HCT116 (cell line): ENCODE measurements around the gene TCP11L2. TPM values are rescaled to one million over a fixed set of nuclear protein-coding genes. Genes with fewer than 3 reads are reported as not detected.

Source experiments
- ATAC-seq: fragments of 200-7000 bp; cut with Tn5 transposase; 2 replicates; pipeline ENCODE4 v1.9.1; 2020; ENCODE audit warnings: mild to moderate bottlenecking, moderate library complexity
- BruUV-seq: library from RNA; stranded (reverse); fragments of 400-500 nt; replicated peaks from 2 replicates; lab custom pipeline; 2021; lab: Mats Ljungman, UMichigan
- CTCF ChIA-PET: fragments of 300-600 bp; sonication (Branson Sonifier 250); formaldehyde crosslinking; loops from one replicate; lab custom pipeline; 2021; ENCODE audit warnings: antibody characterized with exemption; lab: Charles Lee
- POLR2A ChIA-PET: fragments of 300-600, 350-600 bp; sonication (Branson Sonifier 250); formaldehyde crosslinking; loops from one replicate; lab custom pipeline; 2021; ENCODE audit warnings: antibody characterized with exemption; lab: Charles Lee
- RAD21 ChIA-PET, 2 experiments: fragments of 300-600 bp; sonication (Branson Sonifier 250); formaldehyde crosslinking; loops; one replicate each; lab custom pipeline; 2023; ENCODE audit warnings: low total read pairs in 2 of 2; ENCODE audit not compliant: uncharacterized antibody in 2 of 2, unreplicated experiment in 2 of 2, low non-redundant PET in 1 of 2; lab: Charles Lee
- DNase-seq: peaks from one replicate; pipeline ENCODE4 v3.0.0-alpha.2; 2010; ENCODE audit warnings: low read depth, low spot score
- H2AFZ ChIP-seq: fragments of 200-600 bp; shearing (Covaris generic), sonication (generic); 2 replicates; pipeline ENCODE4 v1.6.1; 2017; ENCODE audit warnings: low read depth, mixed run types, mixed read lengths, antibody characterized with exemption, low read length; ENCODE audit not compliant: poor library complexity, severe bottlenecking
- H3K27ac ChIP-seq: 2 replicates; pipeline ENCODE4 v1.5.1; 2012; ENCODE audit warnings: low read depth, low read length
- H3K27me3 ChIP-seq: fragments of 200-600 bp; sonication (generic); 2 replicates; pipeline ENCODE4 v1.6.1; 2016; ENCODE audit warnings: mixed run types, low read length, mixed read lengths; ENCODE audit not compliant: insufficient read depth
- H3K36me3 ChIP-seq, 2 experiments: fragments of 200-500 bp in 1 of 2; fragments of 200-600 bp in 1 of 2; sonication (Bioruptor generic) in 1 of 2; sonication (generic) in 1 of 2; 2 replicates each; pipeline versions ENCODE4 v1.5.1 to v1.6.1; 2014 to 2016; ENCODE audit warnings: low read length in 2 of 2, inconsistent platforms in 1 of 2, mixed read lengths in 1 of 2, mixed run types in 1 of 2; ENCODE audit not compliant: insufficient read depth in 2 of 2, control insufficient read depth in 1 of 2
- H3K4me1 ChIP-seq, 2 experiments: fragments of 200-600 bp in 1 of 2; sonication (generic) in 1 of 2; 2 replicates each; pipeline versions ENCODE4 v1.5.1 to v1.6.1; 2012 to 2017; ENCODE audit warnings: low read length in 2 of 2, inconsistent platforms in 1 of 2, mild to moderate bottlenecking in 1 of 2, mixed read lengths in 1 of 2, mixed run types in 1 of 2, moderate library complexity in 1 of 2; ENCODE audit not compliant: insufficient read depth in 2 of 2, control insufficient read depth in 1 of 2
- H3K4me2 ChIP-seq: fragments of 200-600 bp; sonication (generic); 2 replicates; pipeline ENCODE4 v1.6.1; 2017; ENCODE audit warnings: mixed run types, low read length, mixed read lengths
- H3K4me3 ChIP-seq, 2 experiments: fragments of 200-600 bp in 1 of 2; sonication (generic) in 1 of 2; replicated peaks in 1 of 2; 2 replicates each; pipeline ENCODE4 v1.5.1; 2011 to 2016; ENCODE audit warnings: low read length in 2 of 2, control low read depth in 1 of 2, low read depth in 1 of 2, mild to moderate bottlenecking in 1 of 2, mixed read lengths in 1 of 2, mixed run types in 1 of 2
- H3K79me2 ChIP-seq: fragments of 200-600 bp; sonication (generic); 2 replicates; pipeline ENCODE4 v1.6.1; 2017; ENCODE audit warnings: mild to moderate bottlenecking, mixed run types, low read length, moderate library complexity, mixed read lengths; ENCODE audit not compliant: insufficient read depth
- H3K9ac ChIP-seq: fragments of 200-600 bp; sonication (generic); 2 replicates; pipeline ENCODE4 v1.6.1; 2016; ENCODE audit warnings: low read length, mixed read lengths
- H3K9me2 ChIP-seq: fragments of 200-600 bp; sonication (generic), shearing (Covaris generic); 2 replicates; pipeline ENCODE4 v1.6.1; 2017; ENCODE audit warnings: mixed run types, mild to moderate bottlenecking, moderate library complexity; ENCODE audit not compliant: insufficient read depth
- H3K9me3 ChIP-seq, 2 experiments: fragments of 200-500 bp in 1 of 2; fragments of 200-600 bp in 1 of 2; sonication (Bioruptor generic) in 1 of 2; sonication (generic) in 1 of 2; 2 replicates each; pipeline ENCODE4 v1.6.1; 2014 to 2017; ENCODE audit warnings: low read length in 2 of 2, mixed read lengths in 2 of 2, inconsistent platforms in 1 of 2, low read depth in 1 of 2, mild to moderate bottlenecking in 1 of 2, mixed run types in 1 of 2, moderate library complexity in 1 of 2; ENCODE audit not compliant: control insufficient read depth in 1 of 2, insufficient read depth in 1 of 2
- H4K20me1 ChIP-seq: fragments of 200-600 bp; sonication (generic), shearing (Covaris generic); 2 replicates; pipeline ENCODE4 v1.6.1; 2017; ENCODE audit warnings: mixed run types, mild to moderate bottlenecking, moderate library complexity; ENCODE audit not compliant: insufficient read depth
- CBX3 ChIP-seq: IDR thresholded peaks from 2 replicates; pipeline ENCODE4 v1.6.1; 2012; ENCODE audit warnings: low read depth
- CEBPB ChIP-seq: IDR thresholded peaks from 2 replicates; pipeline ENCODE4 v1.6.1; 2012; ENCODE audit warnings: low read depth
- EGR1 ChIP-seq: IDR thresholded peaks from 2 replicates; pipeline ENCODE4 v1.6.1; 2012; ENCODE audit warnings: low read depth
- EZH2 ChIP-seq: fragments of 200-600 bp; sonication (generic); IDR thresholded peaks from 2 replicates; pipeline ENCODE4 v1.6.1; 2017; ENCODE audit warnings: antibody characterized with exemption, mixed run types
- FOSL1 ChIP-seq: IDR thresholded peaks from 2 replicates; pipeline ENCODE4 v1.6.1; 2012; ENCODE audit warnings: low read depth
- JUND ChIP-seq: IDR thresholded peaks from 2 replicates; pipeline ENCODE4 v1.6.1; 2012
- POLR2AphosphoS5 ChIP-seq: IDR thresholded peaks from 2 replicates; pipeline ENCODE4 v1.6.1; 2011; ENCODE audit warnings: mild to moderate bottlenecking, low read depth, low read length, moderate library complexity
- RAD21 ChIP-seq: IDR thresholded peaks from 2 replicates; pipeline ENCODE4 v1.6.1; 2012; ENCODE audit warnings: low read depth, mild to moderate bottlenecking
- SIN3A ChIP-seq: IDR thresholded peaks from 2 replicates; pipeline ENCODE4 v1.6.1; 2012; ENCODE audit warnings: low read depth
- SP1 ChIP-seq: IDR thresholded peaks from 2 replicates; pipeline ENCODE4 v1.6.1; 2012; ENCODE audit warnings: low read depth
- SRF ChIP-seq: IDR thresholded peaks from 2 replicates; pipeline ENCODE4 v1.6.1; 2012; ENCODE audit warnings: low read depth
- YY1 ChIP-seq: IDR thresholded peaks from 2 replicates; pipeline ENCODE4 v1.6.1; 2011; ENCODE audit warnings: low read length, low read depth, moderate library complexity, mild to moderate bottlenecking; ENCODE audit not compliant: insufficient replicate concordance; ENCODE audit errors: extremely low read depth
- ZFX ChIP-seq: fragments of 450-650 bp; IDR thresholded peaks from 2 replicates; pipeline ENCODE4 v1.6.1; 2017
- ZNF274 ChIP-seq: fragments of 200-500 bp; sonication (Bioruptor generic); IDR thresholded peaks from 2 replicates; pipeline ENCODE4 v1.6.1; 2014; ENCODE audit warnings: mild to moderate bottlenecking, low read depth, low read length, inconsistent platforms
- intact Hi-C: fragments of 100-400 bp; cut with micrococcal nuclease; formaldehyde crosslinking; loops from 2 replicates; pipeline ENCODE4 v1.10.0; 2022
- total RNA-seq: library from RNA; stranded (reverse); gene quantifications from one replicate; pipeline ENCODE4 v1.2.1, GENCODE V29; 2021; ENCODE audit not compliant: unreplicated experiment
- TF ChIP-seq, protein P1 (sequence below): IDR thresholded peaks from 2 replicates; pipeline ENCODE4 v1.6.1; 2011; ENCODE audit warnings: mild to moderate bottlenecking, low read length, moderate library complexity; ENCODE audit not compliant: insufficient replicate concordance; ENCODE audit errors: extremely low read depth
- TF ChIP-seq, protein P2 (sequence below): IDR thresholded peaks from 2 replicates; pipeline ENCODE4 v1.6.1; 2012; ENCODE audit warnings: low read depth
- TF ChIP-seq, protein P3 (sequence below): IDR thresholded peaks from 2 replicates; pipeline ENCODE4 v1.6.1; 2012

The TCP11L2 gene
- total RNA-seq, 1 experiment from 2014 or later: 14.4 TPM

DNA sequence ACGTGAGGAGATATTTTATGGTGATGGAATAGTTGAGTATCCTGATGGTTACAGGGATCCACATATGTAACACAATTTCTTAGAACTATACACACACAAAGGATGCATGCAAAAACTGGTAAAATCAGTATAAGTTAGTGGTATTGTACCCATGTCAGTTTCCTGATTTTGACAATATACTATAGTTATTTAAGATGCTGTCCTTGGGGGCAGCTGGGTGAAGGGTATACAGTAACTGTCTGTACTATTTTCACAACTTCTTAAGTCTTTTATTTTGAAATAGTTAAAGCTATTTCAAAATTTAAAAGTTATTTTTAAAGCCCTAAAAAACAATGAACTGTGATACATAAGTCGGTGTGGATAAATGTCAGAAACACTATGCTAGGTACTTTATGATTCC lies 30.5 kb downstream of the TCP11L2 start:
- H3K4me2 ChIP-seq: no peak overlapping the region
- RAD21 ChIA-PET: no interaction called here

DNA sequence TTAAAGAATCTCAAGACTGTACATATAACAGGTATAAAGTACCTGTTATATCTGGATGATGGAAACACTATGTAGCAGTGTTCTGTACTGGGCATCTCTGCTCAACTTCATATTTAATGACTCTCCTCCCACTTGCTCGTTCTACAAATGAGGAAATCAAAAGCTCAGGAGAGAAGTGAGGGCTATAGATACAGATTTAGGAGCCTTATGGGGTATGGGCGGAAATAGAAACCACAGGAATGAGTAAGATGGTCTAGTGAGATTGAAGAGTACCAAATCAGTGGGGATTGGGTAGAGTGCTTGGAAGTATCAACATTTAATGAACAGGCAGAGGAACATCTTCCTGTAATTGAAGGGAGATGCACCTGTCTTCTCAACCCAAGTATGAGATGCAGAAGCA lies 31.2 kb downstream of the TCP11L2 start:
- CTCF ChIA-PET: no interaction called here
- POLR2A ChIA-PET: no interaction called here
- Histone ChIP-seq H4K20me1 (no peaks in the 10 kb centered on the region), H3K4me3 (no peak overlapping the region), H3K4me2 (no peak overlapping the region), H3K9me3 (no peaks in the 10 kb centered on the region), H3K36me3 (no peaks in the 10 kb centered on the region), H3K27ac (no peak overlapping the region), H3K9ac (no peak overlapping the region), H3K27me3 (no peaks in the 10 kb centered on the region), H3K9me2 (no peaks in the 10 kb centered on the region), H2AFZ (no peak overlapping the region), H3K79me2 (no peaks in the 10 kb centered on the region), H3K4me1 (0 out of 4 replicates have a peak, but pooled peaks cover 0 to 3% of the 10 kb centered on the region in 2 experiments)
- ATAC-seq (no peak), DNase-seq (no peak)
- intact Hi-C loops: no loop called here
- no TSS peak for BruUV-seq
- RAD21 ChIA-PET: no interaction called here
- TF ChIP-seq EGR1 (no peak), CBX3 (no peak), ZNF274 (no peak), SP1 (no peak), CEBPB (no peak), POLR2AphosphoS5 (no peak), SRF (no peak), JUND (no peak), FOSL1 (no peak), RAD21 (no peak), ZFX (no peak), YY1 (no peak), SIN3A (no peak), EZH2 (no peak)
- TF ChIP-seq, protein P1, sequence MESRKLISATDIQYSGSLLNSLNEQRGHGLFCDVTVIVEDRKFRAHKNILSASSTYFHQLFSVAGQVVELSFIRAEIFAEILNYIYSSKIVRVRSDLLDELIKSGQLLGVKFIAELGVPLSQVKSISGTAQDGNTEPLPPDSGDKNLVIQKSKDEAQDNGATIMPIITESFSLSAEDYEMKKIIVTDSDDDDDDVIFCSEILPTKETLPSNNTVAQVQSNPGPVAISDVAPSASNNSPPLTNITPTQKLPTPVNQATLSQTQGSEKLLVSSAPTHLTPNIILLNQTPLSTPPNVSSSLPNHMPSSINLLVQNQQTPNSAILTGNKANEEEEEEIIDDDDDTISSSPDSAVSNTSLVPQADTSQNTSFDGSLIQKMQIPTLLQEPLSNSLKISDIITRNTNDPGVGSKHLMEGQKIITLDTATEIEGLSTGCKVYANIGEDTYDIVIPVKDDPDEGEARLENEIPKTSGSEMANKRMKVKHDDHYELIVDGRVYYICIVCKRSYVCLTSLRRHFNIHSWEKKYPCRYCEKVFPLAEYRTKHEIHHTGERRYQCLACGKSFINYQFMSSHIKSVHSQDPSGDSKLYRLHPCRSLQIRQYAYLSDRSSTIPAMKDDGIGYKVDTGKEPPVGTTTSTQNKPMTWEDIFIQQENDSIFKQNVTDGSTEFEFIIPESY: no peak
- TF ChIP-seq, protein P2, sequence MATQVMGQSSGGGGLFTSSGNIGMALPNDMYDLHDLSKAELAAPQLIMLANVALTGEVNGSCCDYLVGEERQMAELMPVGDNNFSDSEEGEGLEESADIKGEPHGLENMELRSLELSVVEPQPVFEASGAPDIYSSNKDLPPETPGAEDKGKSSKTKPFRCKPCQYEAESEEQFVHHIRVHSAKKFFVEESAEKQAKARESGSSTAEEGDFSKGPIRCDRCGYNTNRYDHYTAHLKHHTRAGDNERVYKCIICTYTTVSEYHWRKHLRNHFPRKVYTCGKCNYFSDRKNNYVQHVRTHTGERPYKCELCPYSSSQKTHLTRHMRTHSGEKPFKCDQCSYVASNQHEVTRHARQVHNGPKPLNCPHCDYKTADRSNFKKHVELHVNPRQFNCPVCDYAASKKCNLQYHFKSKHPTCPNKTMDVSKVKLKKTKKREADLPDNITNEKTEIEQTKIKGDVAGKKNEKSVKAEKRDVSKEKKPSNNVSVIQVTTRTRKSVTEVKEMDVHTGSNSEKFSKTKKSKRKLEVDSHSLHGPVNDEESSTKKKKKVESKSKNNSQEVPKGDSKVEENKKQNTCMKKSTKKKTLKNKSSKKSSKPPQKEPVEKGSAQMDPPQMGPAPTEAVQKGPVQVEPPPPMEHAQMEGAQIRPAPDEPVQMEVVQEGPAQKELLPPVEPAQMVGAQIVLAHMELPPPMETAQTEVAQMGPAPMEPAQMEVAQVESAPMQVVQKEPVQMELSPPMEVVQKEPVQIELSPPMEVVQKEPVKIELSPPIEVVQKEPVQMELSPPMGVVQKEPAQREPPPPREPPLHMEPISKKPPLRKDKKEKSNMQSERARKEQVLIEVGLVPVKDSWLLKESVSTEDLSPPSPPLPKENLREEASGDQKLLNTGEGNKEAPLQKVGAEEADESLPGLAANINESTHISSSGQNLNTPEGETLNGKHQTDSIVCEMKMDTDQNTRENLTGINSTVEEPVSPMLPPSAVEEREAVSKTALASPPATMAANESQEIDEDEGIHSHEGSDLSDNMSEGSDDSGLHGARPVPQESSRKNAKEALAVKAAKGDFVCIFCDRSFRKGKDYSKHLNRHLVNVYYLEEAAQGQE: no peak
- TF ChIP-seq, protein P3, sequence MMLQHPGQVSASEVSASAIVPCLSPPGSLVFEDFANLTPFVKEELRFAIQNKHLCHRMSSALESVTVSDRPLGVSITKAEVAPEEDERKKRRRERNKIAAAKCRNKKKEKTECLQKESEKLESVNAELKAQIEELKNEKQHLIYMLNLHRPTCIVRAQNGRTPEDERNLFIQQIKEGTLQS: no peak

More for the DNA sequence above, 30.5 kb downstream of the TCP11L2 start:
- no peaks in the 10 kb centered on the region for H3K27me3 ChIP-seq
- CTCF ChIA-PET: interaction anchor here (1.1 to 1.3 kb wide), 2 partner anchors 13 to 25 kb away, joined by 3 to 4 read pairs; partner anchors contain the start of gene POLR3B
- H4K20me1 ChIP-seq: no peaks in the 10 kb centered on the region
- no peak for TF ChIP-seq YY1
- no peak overlapping the region for H3K4me3 ChIP-seq
- H3K9me2 ChIP-seq: no peaks in the 10 kb centered on the region
- ATAC-seq (no peak), DNase-seq (no peak)
- no peak overlapping the region for H2AFZ ChIP-seq
- POLR2A ChIA-PET: no interaction called here
- no peaks in the 10 kb centered on the region for H3K79me2 ChIP-seq
- BruUV-seq: no TSS peak
- no peak overlapping the region for H3K27ac ChIP-seq
- no peak overlapping the region for H3K9ac ChIP-seq
- no peaks in the 10 kb centered on the region for H3K9me3 ChIP-seq
- 0 out of 4 replicates have a peak, but pooled peaks cover 0 to 3% of the 10 kb centered on the region in 2 experiments for H3K4me1 ChIP-seq
- intact Hi-C loops: no loop called here
- no peaks in the 10 kb centered on the region for H3K36me3 ChIP-seq
